Adipocyte (in vitro differentiated cells): Measurements from ENCODE around the gene OCA2.
A peak's percentile ranks its signal among the peaks of the same experiment; 100 is the strongest.
"Not testable (repeated sequence)": the region's sequence is repeated elsewhere in the genome, so short reads cannot be mapped to it uniquely, and the experiment has no call there.

Experiments used
- DNase-seq: peaks from one replicate; pipeline ENCODE4 v3.0.0-alpha.2; 2015; ENCODE audit warnings: low read depth
- H3K27me3 ChIP-seq: replicated peaks from 2 replicates; pipeline ENCODE4 v1.7.0; 2013; ENCODE audit warnings: mild to moderate bottlenecking, low read length, moderate library complexity; ENCODE audit not compliant: control insufficient read depth, insufficient read depth
- H3K36me3 ChIP-seq: 2 replicates; pipeline ENCODE4 v1.7.0; 2013; ENCODE audit warnings: low read length, mild to moderate bottlenecking, moderate library complexity; ENCODE audit not compliant: control insufficient read depth, insufficient read depth, severe bottlenecking
- H3K4me1 ChIP-seq: 2 replicates; pipeline ENCODE4 v1.7.0; 2013; ENCODE audit warnings: mild to moderate bottlenecking, low read length, moderate library complexity; ENCODE audit not compliant: control insufficient read depth, insufficient read depth
- H3K4me3 ChIP-seq: 2 replicates; pipeline ENCODE4 v1.7.0; 2013; ENCODE audit warnings: mild to moderate bottlenecking, low read length, moderate library complexity
- H3K9ac ChIP-seq: 2 replicates; pipeline ENCODE4 v1.7.0; 2013; ENCODE audit warnings: mild to moderate bottlenecking, low read length, moderate library complexity
- H3K9me3 ChIP-seq: 2 replicates; pipeline ENCODE4 v1.7.0; 2013; ENCODE audit warnings: mild to moderate bottlenecking, low read length, moderate library complexity; ENCODE audit not compliant: control insufficient read depth

The OCA2 gene

GRCh38 chr15:28098766-28099554 is at the start of gene OCA2:
TSS of gene OCA2 (minus strand) at chr15:28099315. CDS start at chr15:28081874, 17,441 bp downstream.
- peak; percentile 83 for DNase-seq
- peak within 1 kb of the TSS; percentile 4 for H3K9ac ChIP-seq
- H3K36me3 ChIP-seq = no peaks in the 10 kb centered on the region
- peak within 1 kb of the TSS; percentile 41 for H3K4me3 ChIP-seq
- H3K27me3 ChIP-seq = peaks cover 27% of the 10 kb centered on the region
- H3K9me3 ChIP-seq = no peaks in the 10 kb centered on the region
- H3K4me1 ChIP-seq = peaks cover 45% of the 10 kb centered on the region

GRCh38 chr15:28147801-28148200 is 48.7 kb upstream of the OCA2 start:
- H3K9me3 ChIP-seq = no peaks in the 10 kb centered on the region
- no peak for DNase-seq
- peaks cover 51% of the 10 kb centered on the region for H3K36me3 ChIP-seq
- H3K27me3 ChIP-seq = no peaks in the 10 kb centered on the region
- no peaks in the 10 kb centered on the region for H3K4me1 ChIP-seq
- no peak overlapping the region for H3K9ac ChIP-seq
- H3K4me3 ChIP-seq = no peak overlapping the region

GRCh38 chr15:28145419-28145818 is 46.3 kb upstream of the OCA2 start:
- not testable (repeated sequence) for H3K4me3 ChIP-seq, H3K9ac ChIP-seq, DNase-seq, H3K27me3 ChIP-seq, H3K4me1 ChIP-seq, H3K9me3 ChIP-seq
- H3K36me3 ChIP-seq = peaks cover 56% of the 10 kb centered on the region

- peaks cover 5% of the 10 kb centered on the region for H3K4me1 ChIP-seq
- no peak for DNase-seq
- H3K36me3 ChIP-seq = peaks cover 66% of the 10 kb centered on the region
- no peaks in the 10 kb centered on the region for H3K27me3 ChIP-seq
- no peak overlapping the region for H3K9ac ChIP-seq
- no peaks in the 10 kb centered on the region for H3K9me3 ChIP-seq
- H3K4me3 ChIP-seq = no peak overlapping the region
Measured at GRCh38 chr15:28140062-28140461, 40.9 kb upstream of the OCA2 start.

- not testable (repeated sequence) for H3K4me3 ChIP-seq, H3K9me3 ChIP-seq, DNase-seq, H3K27me3 ChIP-seq, H3K9ac ChIP-seq
- peaks cover 45% of the 10 kb centered on the region for H3K36me3 ChIP-seq
- peaks cover 23% of the 10 kb centered on the region for H3K4me1 ChIP-seq
Measured at GRCh38 chr15:28137408-28138039, 38.4 kb upstream of the OCA2 start.

GRCh38 chr15:28136236-28136904 is 37.3 kb upstream of the OCA2 start:
- DNase-seq = not testable (repeated sequence)
- H3K36me3 ChIP-seq = peaks cover 45% of the 10 kb centered on the region

GRCh38 chr15:28133281-28133680 is 34.2 kb upstream of the OCA2 start:
- DNase-seq = peak; percentile 48
- Histone ChIP-seq H3K9ac (peak overlapping the region; percentile 6), H3K27me3 (no peaks in the 10 kb centered on the region), H3K9me3 (no peaks in the 10 kb centered on the region), H3K4me3 (peak overlapping the region; percentile 5), H3K36me3 (peaks cover 41% of the 10 kb centered on the region), H3K4me1 (peaks cover 28% of the 10 kb centered on the region)

More at GRCh38 chr15:28136236-28136904, 37.3 kb upstream of the OCA2 start:
- not testable (repeated sequence) for H3K9ac ChIP-seq, H3K9me3 ChIP-seq, H3K4me3 ChIP-seq, H3K27me3 ChIP-seq
- H3K4me1 ChIP-seq = peaks cover 28% of the 10 kb centered on the region

- Histone ChIP-seq H3K9ac (peak overlapping the region; percentile 6), H3K4me3 (no peak overlapping the region), H3K4me1 (peaks cover 26% of the 10 kb centered on the region), H3K36me3 (peaks cover 46% of the 10 kb centered on the region), H3K9me3 (no peaks in the 10 kb centered on the region), H3K27me3 (no peaks in the 10 kb centered on the region)
- DNase-seq = peak; percentile 60
Measured at GRCh38 chr15:28132524-28133275, 33.6 kb upstream of the OCA2 start.

GRCh38 chr15:28131946-28132345 is 32.8 kb upstream of the OCA2 start:
- Histone ChIP-seq H3K36me3 (peaks cover 49% of the 10 kb centered on the region), H3K9ac (no peak overlapping the region), H3K9me3 (no peaks in the 10 kb centered on the region), H3K4me3 (no peak overlapping the region), H3K27me3 (no peaks in the 10 kb centered on the region), H3K4me1 (peaks cover 22% of the 10 kb centered on the region)
- DNase-seq = no peak

- Histone ChIP-seq H3K36me3 (peaks cover 51% of the 10 kb centered on the region), H3K9ac (no peak overlapping the region), H3K27me3 (no peaks in the 10 kb centered on the region), H3K4me1 (peaks cover 22% of the 10 kb centered on the region), H3K9me3 (no peaks in the 10 kb centered on the region), H3K4me3 (no peak overlapping the region)
- no peak for DNase-seq
Measured at GRCh38 chr15:28131400-28131799, 32.3 kb upstream of the OCA2 start.

GRCh38 chr15:28130651-28131050 is 31.5 kb upstream of the OCA2 start:
- Histone ChIP-seq H3K9me3 (no peaks in the 10 kb centered on the region), H3K4me3 (no peak overlapping the region), H3K4me1 (peaks cover 22% of the 10 kb centered on the region), H3K9ac (no peak overlapping the region), H3K36me3 (peaks cover 51% of the 10 kb centered on the region), H3K27me3 (no peaks in the 10 kb centered on the region)
- no peak for DNase-seq
